WERI-Rb-1 (cell line): ENCODE data around the gene FAM83C.
A peak's percentile ranks its signal among the peaks of the same experiment; 100 is the strongest.

Experiments used
- DNase-seq: peaks from one replicate; pipeline ENCODE4 v3.0.0-alpha.2; 2020
- H3K27ac ChIP-seq: fragments of 250-450 bp; sonication (Bioruptor Pico); 2 replicates; pipeline ENCODE4 v1.5.1; 2020; ENCODE audit warnings: mild to moderate bottlenecking, moderate library complexity
- H3K27me3 ChIP-seq: fragments of 250-450 bp; sonication (Bioruptor Pico); 2 replicates; pipeline ENCODE4 v1.5.1; 2021; ENCODE audit warnings: mild to moderate bottlenecking, low read depth, moderate library complexity; ENCODE audit not compliant: insufficient read depth, severe bottlenecking
- H3K36me3 ChIP-seq: fragments of 250-450 bp; sonication (Bioruptor Pico); 2 replicates; pipeline ENCODE4 v1.5.1; 2020; ENCODE audit warnings: mild to moderate bottlenecking, moderate library complexity
- H3K4me3 ChIP-seq: 2 replicates; pipeline ENCODE4 v1.5.1; 2011; ENCODE audit warnings: low read depth, mild to moderate bottlenecking, control low read depth, low read length
- H3K9me3 ChIP-seq: fragments of 250-450 bp; sonication (Bioruptor Pico); 2 replicates; pipeline ENCODE4 v1.5.1; 2021; ENCODE audit warnings: mild to moderate bottlenecking, moderate library complexity; ENCODE audit not compliant: severe bottlenecking
- CTCF ChIP-seq: IDR thresholded peaks from 2 replicates; pipeline ENCODE4 v1.5.1; 2011; ENCODE audit warnings: low read depth, mild to moderate bottlenecking, control low read depth, inconsistent platforms, low read length

FAM83C gene

GRCh38 chr20:35298264-35298663 is 6.0 kb upstream of the FAM83C start:
- Histone ChIP-seq H3K27ac (no peak overlapping the region; the same call in 1 of the 2 replicates), H3K9me3 (no peaks in the 10 kb centered on the region), H3K27me3 (no peaks in the 10 kb centered on the region), H3K4me3 (no peak overlapping the region), H3K36me3 (peaks cover 3% of the 10 kb centered on the region; the same call in 1 of the 2 replicates)
- TF ChIP-seq CTCF: no peak
- no peak for DNase-seq

GRCh38 chr20:35297740-35298139 is 5.5 kb upstream of the FAM83C start:
- H3K4me3 ChIP-seq: no peak overlapping the region
- TF ChIP-seq CTCF: no peak
- H3K9me3 ChIP-seq: no peaks in the 10 kb centered on the region
- DNase-seq: no peak
- no peak overlapping the region for H3K27ac ChIP-seq
- H3K27me3 ChIP-seq: no peaks in the 10 kb centered on the region
- H3K36me3 ChIP-seq: no peaks in the 10 kb centered on the region; the same call in 1 of the 2 replicates

- peak; percentile 36 for TF ChIP-seq CTCF
- DNase-seq: no peak
- Histone ChIP-seq H3K9me3 (no peaks in the 10 kb centered on the region), H3K4me3 (no peak overlapping the region), H3K36me3 (no peaks in the 10 kb centered on the region; the same call in 1 of the 2 replicates), H3K27me3 (no peaks in the 10 kb centered on the region), H3K27ac (no peak overlapping the region)
Measured at GRCh38 chr20:35297155-35297554, 4.9 kb upstream of the FAM83C start.

- no peak for DNase-seq
- Histone ChIP-seq H3K27me3 (no peaks in the 10 kb centered on the region), H3K4me3 (no peak overlapping the region), H3K27ac (no peak overlapping the region), H3K9me3 (no peaks in the 10 kb centered on the region), H3K36me3 (no peaks in the 10 kb centered on the region)
- TF ChIP-seq CTCF: no peak
Measured at GRCh38 chr20:35296101-35296554, 3.9 kb upstream of the FAM83C start.

- no peak for TF ChIP-seq CTCF
- Histone ChIP-seq H3K27ac (no peak overlapping the region), H3K27me3 (no peaks in the 10 kb centered on the region)
Measured at GRCh38 chr20:35295674-35296073, 3.4 kb upstream of the FAM83C start.

GRCh38 chr20:35295058-35295457 is 2.8 kb upstream of the FAM83C start:
- H3K9me3 ChIP-seq: no peaks in the 10 kb centered on the region
- no peaks in the 10 kb centered on the region for H3K27me3 ChIP-seq
- H3K27ac ChIP-seq: no peak overlapping the region
- H3K36me3 ChIP-seq: no peaks in the 10 kb centered on the region
- no peak for TF ChIP-seq CTCF
- DNase-seq: no peak
- H3K4me3 ChIP-seq: no peak overlapping the region

More at GRCh38 chr20:35295674-35296073, 3.4 kb upstream of the FAM83C start:
- no peak for DNase-seq
- Histone ChIP-seq H3K4me3 (no peak overlapping the region), H3K9me3 (no peaks in the 10 kb centered on the region), H3K36me3 (no peaks in the 10 kb centered on the region)
